ENCODE data around the gene EFCAB11. TPM values are rescaled to one million over a fixed set of nuclear protein-coding genes. Genes with fewer than 3 reads are reported as not detected.

EFCAB11 gene
- total and polyA plus RNA-seq, 8 donors: 1.3 to 5.8 (median 2.6) TPM

GRCh38 chr14:89750281-89750755, 204.2 kb downstream of the EFCAB11 start:
- H3K27ac ChIP-seq: no peak overlapping the region
- FAIRE-seq: no peak
- peaks cover 0 to 4% (median 0%) of the 10 kb centered on the region in 3 donors for H3K4me1 ChIP-seq
- intact Hi-C loops (cut with DNase I): no loop called here
- H3K9me3 ChIP-seq: no peaks in the 10 kb centered on the region
- no peaks in the 10 kb centered on the region for H3K27me3 ChIP-seq
- WGBS, 2 donors: 51 to 60% methylated on average over 6 of the region's 6 CpGs
- TF ChIP-seq CTCF (IDR thresholded peaks at IDR 0.05): no peak
- no peak overlapping the region for H3K4me3 ChIP-seq
- ATAC-seq: peak in 2 of 4 donors; percentile 26 to 56
- DNase-seq: no peak
- H3K36me3 ChIP-seq: no peaks in the 10 kb centered on the region

GRCh38 chr14:89748004-89748403, 206.5 kb downstream of the EFCAB11 start:
- no peak for FAIRE-seq
- intact Hi-C loops (cut with DNase I): no loop called here
- H3K36me3 ChIP-seq: no peaks in the 10 kb centered on the region
- H3K27ac ChIP-seq: no peak overlapping the region
- H3K9me3 ChIP-seq: no peaks in the 10 kb centered on the region
- no peak for ATAC-seq
- 75 to 76% methylated on average over 5 of the region's 5 CpGs for WGBS, 2 donors
- no peak overlapping the region for H3K4me3 ChIP-seq
- no peak for TF ChIP-seq CTCF (IDR thresholded peaks at IDR 0.05)
- no peaks in the 10 kb centered on the region for H3K27me3 ChIP-seq
- H3K4me1 ChIP-seq: peaks cover 0 to 4% (median 0%) of the 10 kb centered on the region in 3 donors
- no peak for DNase-seq

GRCh38 chr14:89747126-89747525, 207.4 kb downstream of the EFCAB11 start:
- H3K9me3 ChIP-seq: peaks cover 0 to 1% (median 0%) of the 10 kb centered on the region in 4 donors
- no peaks in the 10 kb centered on the region for H3K27me3 ChIP-seq
- WGBS, 2 donors: 68% methylated on average over 4 of the region's 4 CpGs
- ATAC-seq (no peak), FAIRE-seq (no peak), DNase-seq (no peak)
- H3K4me1 ChIP-seq: peaks cover 0 to 4% (median 0%) of the 10 kb centered on the region in 3 donors
- H3K27ac ChIP-seq: no peak overlapping the region
- intact Hi-C loops (cut with DNase I): no loop called here
- no peak for TF ChIP-seq CTCF (IDR thresholded peaks at IDR 0.05)
- no peak overlapping the region for H3K4me3 ChIP-seq
- H3K36me3 ChIP-seq: no peaks in the 10 kb centered on the region

GRCh38 chr14:89746654-89747053, 207.9 kb downstream of the EFCAB11 start:
- intact Hi-C loops (cut with DNase I): no loop called here
- FAIRE-seq (no peak), ATAC-seq (no peak), DNase-seq (no peak)
- no peak overlapping the region for H3K4me3 ChIP-seq
- H3K36me3 ChIP-seq: no peaks in the 10 kb centered on the region
- H3K27me3 ChIP-seq: no peaks in the 10 kb centered on the region
- peaks cover 0 to 4% (median 0%) of the 10 kb centered on the region in 3 donors for H3K4me1 ChIP-seq
- no peak for TF ChIP-seq CTCF (IDR thresholded peaks at IDR 0.05)
- H3K9me3 ChIP-seq: peaks cover 0 to 4% (median 0%) of the 10 kb centered on the region in 4 donors
- no peak overlapping the region for H3K27ac ChIP-seq
- WGBS, 2 donors: 66 to 78% methylated on average over 2 of the region's 2 CpGs

GRCh38 chr14:89746135-89746534, 208.4 kb downstream of the EFCAB11 start:
- Histone ChIP-seq H3K27ac (no peak overlapping the region), H3K9me3 (peaks cover 0 to 4% (median 0%) of the 10 kb centered on the region in 4 donors), H3K27me3 (no peaks in the 10 kb centered on the region), H3K36me3 (no peaks in the 10 kb centered on the region), H3K4me1 (peaks cover 0 to 4% (median 0%) of the 10 kb centered on the region in 3 donors), H3K4me3 (no peak overlapping the region)
- TF ChIP-seq CTCF (IDR thresholded peaks at IDR 0.05): no peak
- intact Hi-C loops (cut with DNase I): no loop called here
- no peak for FAIRE-seq
- no peak for ATAC-seq
- 93 to 94% methylated on average over 7 of the region's 7 CpGs for WGBS, 2 donors
- no peak for DNase-seq

Other genes with a start within 250 kb of the EFCAB11 start
- 1 to 10 TPM; 4.9 to 9.5 (median 6.8) TPM for gene TDP1, start 1.2 kb upstream of the EFCAB11 start, total RNA-seq
- gene TDP1, start 1.2 kb upstream of the EFCAB11 start, polyA plus RNA-seq: 1 to 10 TPM; 2.2 to 2.6 TPM
- under 1 TPM in 4 of 6 donors, not detected in 2; 0.09 to 0.97 (median 0.35) TPM for gene KCNK13, start 107.3 kb upstream of the EFCAB11 start, total RNA-seq
- under 1 TPM; 0.08 to 0.12 TPM for gene KCNK13, start 107.3 kb upstream of the EFCAB11 start, polyA plus RNA-seq

Measured in pancreas (tissue), 10 donors.